Medulla oblongata (tissue), 1 donor: Measurements from ENCODE around the gene PROM1.
A peak's percentile ranks its signal among the peaks of the same experiment; 100 is the strongest.

Experiments
- DNase-seq: peaks from one replicate; pipeline ENCODE4 v3.0.0-alpha.2; 2015; ENCODE audit errors: extremely low spot score

PROM1 gene

GRCh38 chr4:16066586-16067128 lies 17.2 kb downstream of the PROM1 start:
- DNase-seq = no peak

GRCh38 chr4:16065066-16065465 lies 18.8 kb downstream of the PROM1 start:
- DNase-seq = no peak

GRCh38 chr4:16062601-16063000 lies 21.2 kb downstream of the PROM1 start:
- no peak for DNase-seq

GRCh38 chr4:16056681-16057385 lies 27.0 kb downstream of the PROM1 start:
- peak; percentile 35 for DNase-seq

- no peak for DNase-seq
These were observed 27.9 kb downstream of the PROM1 start for GRCh38 chr4:16055873-16056272.

- no peak for DNase-seq
These were observed 28.4 kb downstream of the PROM1 start for GRCh38 chr4:16055471-16055870.

GRCh38 chr4:16052939-16053338 lies 30.9 kb downstream of the PROM1 start:
- no peak for DNase-seq

- no peak for DNase-seq
These were observed 31.8 kb downstream of the PROM1 start for GRCh38 chr4:16051980-16052379.

- no peak for DNase-seq
These were observed 32.7 kb downstream of the PROM1 start for GRCh38 chr4:16051132-16051531.

GRCh38 chr4:16050669-16051068 lies 33.2 kb downstream of the PROM1 start:
- no peak for DNase-seq

GRCh38 chr4:16048619-16049419 lies 35.0 kb downstream of the PROM1 start:
- DNase-seq = no peak

- DNase-seq = no peak
These were observed 38.1 kb downstream of the PROM1 start for GRCh38 chr4:16045687-16046086.

- DNase-seq = no peak
These were observed 40.0 kb downstream of the PROM1 start for GRCh38 chr4:16043642-16044498.

GRCh38 chr4:16039139-16039538 lies 44.7 kb downstream of the PROM1 start:
- no peak for DNase-seq

- DNase-seq = no peak
These were observed 45.9 kb downstream of the PROM1 start for GRCh38 chr4:16037901-16038300.

- DNase-seq = no peak
These were observed 48.0 kb downstream of the PROM1 start for GRCh38 chr4:16035843-16036242.

- no peak for DNase-seq
These were observed 49.6 kb downstream of the PROM1 start for GRCh38 chr4:16034010-16034748.

- no peak for DNase-seq
These were observed 51.4 kb downstream of the PROM1 start for GRCh38 chr4:16032396-16032770.

GRCh38 chr4:16031546-16032395 lies 52.1 kb downstream of the PROM1 start:
- DNase-seq = no peak

- no peak for DNase-seq
These were observed 53.9 kb downstream of the PROM1 start for GRCh38 chr4:16029886-16030285.
